HG03108 (cell line): ENCODE data around the gene SUN2.
A peak's percentile ranks its signal among the peaks of the same experiment; 100 is the strongest.

ENCODE experiments used
- ATAC-seq: cut with Tn5 transposase; IDR thresholded peaks from one replicate; pipeline ENCODE4 v1.9.1; 2021; ENCODE audit warnings: moderate library complexity; ENCODE audit not compliant: unreplicated experiment

The SUN2 gene

GRCh38 chr22:38700270-38700788, 55.5 kb downstream of the SUN2 start:
- ATAC-seq: peak; percentile 17

- no peak for ATAC-seq
Measured at GRCh38 chr22:38699784-38700183, 56.0 kb downstream of the SUN2 start.

- no peak for ATAC-seq
Measured at GRCh38 chr22:38699143-38699542, 56.7 kb downstream of the SUN2 start.

- no peak for ATAC-seq
Measured at GRCh38 chr22:38698407-38699094, 57.2 kb downstream of the SUN2 start.

GRCh38 chr22:38697425-38698089, 58.2 kb downstream of the SUN2 start:
- ATAC-seq: no peak

- no peak for ATAC-seq
Measured at GRCh38 chr22:38696606-38697424, 59.0 kb downstream of the SUN2 start.

GRCh38 chr22:38694940-38695339, 60.9 kb downstream of the SUN2 start:
- ATAC-seq: no peak

GRCh38 chr22:38694049-38694448, 61.7 kb downstream of the SUN2 start:
- ATAC-seq: no peak

- no peak for ATAC-seq
Measured at GRCh38 chr22:38689651-38690050, 66.1 kb downstream of the SUN2 start.

GRCh38 chr22:38685761-38686160, 70.0 kb downstream of the SUN2 start:
- ATAC-seq: no peak

- ATAC-seq: no peak
Measured at GRCh38 chr22:38684895-38685294, 70.9 kb downstream of the SUN2 start.
